Central memory CD8-positive, alpha-beta T cell (primary cell): ENCODE measurements around the gene ABLIM3.

Experiments used
- ATAC-seq: fragments of 150-1000 bp; cut with Tn5 transposase; replicated peaks from 2 replicates; pipeline ENCODE4 v1.10.0; 2022; ENCODE audit warnings: mild to moderate bottlenecking, moderate FRiP score, moderate number of reproducible peaks; ENCODE audit not compliant: poor library complexity, severe bottlenecking; ENCODE audit errors: extremely low read depth
- DNase-seq, 2 donors: peaks; one replicate each; pipeline ENCODE4 v3.0.0; 2021; ENCODE audit warnings: low spot score in 2 of 2
- H3K27ac Mint-ChIP-seq: one replicate; pipeline ENCODE4 v1.8.0; 2022; ENCODE audit warnings: low read depth, mild to moderate bottlenecking, moderate library complexity, mixed read lengths
- H3K27me3 Mint-ChIP-seq: one replicate; pipeline ENCODE4 v1.8.0; 2022; ENCODE audit warnings: mixed read lengths
- H3K36me3 Mint-ChIP-seq: one replicate; pipeline ENCODE4 v1.8.0; 2022; ENCODE audit warnings: mild to moderate bottlenecking, moderate library complexity, mixed read lengths; ENCODE audit not compliant: insufficient read depth
- H3K4me1 Mint-ChIP-seq: one replicate; pipeline ENCODE4 v1.8.0; 2022; ENCODE audit warnings: mixed read lengths
- H3K4me3 Mint-ChIP-seq: one replicate; pipeline ENCODE4 v1.8.0; 2022; ENCODE audit warnings: mild to moderate bottlenecking, moderate library complexity, mixed read lengths
- H3K9me3 Mint-ChIP-seq: one replicate; pipeline ENCODE4 v1.8.0; 2022; ENCODE audit warnings: mixed read lengths

ABLIM3 gene

GRCh38 chr5:149188383-149188782 lies 47.1 kb downstream of the ABLIM3 start:
- ATAC-seq (no peak), DNase-seq (no peak)
- Mint-ChIP-seq H3K4me1 (no peaks in the 10 kb centered on the region), H3K27me3 (peaks cover 42% of the 10 kb centered on the region), H3K36me3 (no peaks in the 10 kb centered on the region), H3K27ac (no peak overlapping the region), H3K9me3 (no peaks in the 10 kb centered on the region), H3K4me3 (no peak overlapping the region)

DNA sequence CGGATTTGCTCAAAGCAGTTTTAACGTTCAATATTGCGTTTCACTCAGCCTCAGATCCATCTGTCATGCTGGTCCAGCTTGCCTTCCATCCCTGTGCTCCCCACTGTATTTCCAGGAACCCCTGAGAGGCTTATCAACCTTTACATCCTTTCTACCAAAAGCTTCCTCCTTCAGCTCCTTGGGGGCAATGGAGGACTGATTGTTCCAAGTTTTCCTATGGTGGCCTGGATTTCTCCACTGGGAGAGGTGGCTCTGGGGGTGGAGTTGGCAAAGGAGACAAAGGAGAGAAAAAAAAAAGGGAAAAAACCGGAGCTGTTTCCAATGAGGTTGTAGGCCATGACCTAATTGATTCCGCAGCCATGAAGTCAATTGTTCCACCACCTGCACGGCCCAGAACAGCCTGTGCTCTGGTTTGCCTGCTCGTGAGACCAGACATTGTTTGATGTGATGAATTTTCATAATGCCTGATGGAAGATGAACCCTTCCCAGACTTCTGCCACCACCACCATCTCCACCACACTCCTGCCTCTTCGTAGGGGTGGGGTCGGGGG lies 54.1 kb downstream of the ABLIM3 start:
- Mint-ChIP-seq H3K4me3 (no peak overlapping the region), H3K36me3 (no peaks in the 10 kb centered on the region), H3K27me3 (no peaks in the 10 kb centered on the region), H3K27ac (no peak overlapping the region), H3K4me1 (no peaks in the 10 kb centered on the region), H3K9me3 (no peaks in the 10 kb centered on the region)
- ATAC-seq, result no peak
- no peak for DNase-seq

DNA sequence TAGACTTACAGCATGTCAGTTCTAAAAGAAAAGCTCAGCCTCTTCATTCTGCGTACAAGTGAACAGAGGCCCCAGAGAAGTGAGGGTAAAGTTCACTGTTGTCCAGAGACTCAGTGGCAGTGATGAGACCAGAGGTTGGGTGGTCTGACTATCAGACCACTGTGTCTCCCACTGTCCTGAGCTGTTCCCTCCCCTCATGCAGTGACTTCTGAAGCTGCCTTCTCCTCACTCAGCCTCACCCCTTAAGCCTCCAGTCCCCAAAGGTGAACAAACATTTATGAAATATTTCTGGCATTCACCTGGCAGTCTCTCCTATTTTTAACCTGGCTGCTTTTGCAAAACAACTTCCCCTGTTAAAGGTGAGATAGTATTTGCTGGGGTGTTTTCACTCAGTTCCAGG lies 54.7 kb downstream of the ABLIM3 start:
- no peak for ATAC-seq
- H3K27me3 Mint-ChIP-seq, result no peaks in the 10 kb centered on the region
- DNase-seq, result no peak
- no peak overlapping the region for H3K4me3 Mint-ChIP-seq
- no peaks in the 10 kb centered on the region for H3K9me3 Mint-ChIP-seq
- no peaks in the 10 kb centered on the region for H3K4me1 Mint-ChIP-seq
- H3K36me3 Mint-ChIP-seq, result no peaks in the 10 kb centered on the region
- no peak overlapping the region for H3K27ac Mint-ChIP-seq

DNA sequence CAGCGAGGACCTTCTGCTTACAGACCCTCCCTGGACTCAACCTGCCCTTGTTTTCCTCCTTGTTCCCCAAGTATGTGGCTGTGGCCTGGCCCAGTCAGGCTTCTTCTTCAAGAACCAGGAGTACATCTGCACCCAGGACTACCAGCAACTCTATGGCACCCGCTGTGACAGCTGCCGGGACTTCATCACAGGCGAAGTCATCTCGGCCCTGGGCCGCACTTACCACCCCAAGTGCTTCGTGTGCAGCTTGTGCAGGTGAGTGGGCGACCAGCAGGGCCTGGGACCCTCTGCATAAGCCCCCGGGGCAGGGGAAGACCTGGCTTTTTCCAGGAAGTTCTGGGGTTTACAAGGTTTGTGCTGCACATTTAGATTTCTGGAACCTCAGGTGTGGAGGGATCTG lies 56.9 kb downstream of the ABLIM3 start:
- no peak for ATAC-seq
- H3K9me3 Mint-ChIP-seq, result no peaks in the 10 kb centered on the region

DNA sequence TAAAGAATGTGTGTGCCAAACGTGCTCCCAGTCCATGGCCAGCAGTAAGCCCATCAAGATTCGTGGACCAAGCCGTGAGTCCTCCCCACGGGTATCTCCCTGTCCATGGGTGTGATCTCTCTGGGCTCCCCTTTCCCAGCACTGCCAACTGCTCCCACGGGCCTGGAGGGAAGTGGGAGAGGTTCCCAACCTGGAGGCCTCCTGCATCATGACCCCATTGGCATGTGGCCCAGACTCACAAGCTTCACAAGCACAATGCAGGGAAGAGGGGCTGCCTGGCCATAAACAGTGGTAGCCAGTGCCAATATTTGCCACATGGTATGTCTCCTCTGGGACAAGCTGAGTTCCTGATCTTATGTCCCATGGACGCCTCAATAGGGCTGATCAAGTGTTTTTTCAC lies 59.1 kb downstream of the ABLIM3 start:
- Mint-ChIP-seq H3K4me3 (no peak overlapping the region), H3K27me3 (no peaks in the 10 kb centered on the region), H3K4me1 (no peaks in the 10 kb centered on the region), H3K9me3 (no peaks in the 10 kb centered on the region), H3K36me3 (no peaks in the 10 kb centered on the region), H3K27ac (no peak overlapping the region)
- ATAC-seq (no peak), DNase-seq (no peak)

More for the DNA sequence above, 56.9 kb downstream of the ABLIM3 start:
- H3K27me3 Mint-ChIP-seq, result no peaks in the 10 kb centered on the region
- no peak overlapping the region for H3K4me3 Mint-ChIP-seq
- no peaks in the 10 kb centered on the region for H3K4me1 Mint-ChIP-seq
- no peaks in the 10 kb centered on the region for H3K36me3 Mint-ChIP-seq
- H3K27ac Mint-ChIP-seq, result no peak overlapping the region
- no peak for DNase-seq

DNA sequence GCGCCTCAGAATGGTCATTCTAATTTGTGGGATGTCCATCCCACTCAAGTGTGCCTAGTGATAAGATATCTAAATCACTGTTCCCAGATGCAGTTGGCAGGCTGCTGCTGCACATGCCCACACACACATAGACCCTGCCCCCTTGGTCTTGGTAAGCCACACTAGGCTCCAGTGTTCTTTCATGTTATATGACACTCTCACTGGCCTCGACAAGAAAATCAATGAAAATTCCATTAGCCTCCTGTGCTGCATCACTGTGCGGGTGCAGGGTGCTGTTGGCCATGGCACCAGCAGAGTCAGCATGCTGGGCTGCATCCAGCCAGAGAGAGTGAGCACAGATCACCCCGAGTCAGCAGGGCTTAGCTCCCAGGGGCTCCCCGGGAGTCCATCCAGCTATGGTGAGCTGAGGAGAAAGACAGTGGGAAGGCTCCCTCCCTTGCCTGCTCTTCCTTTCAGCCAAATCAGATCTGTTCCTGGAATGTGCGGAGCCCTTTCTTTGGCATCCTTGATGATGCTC lies 59.9 kb downstream of the ABLIM3 start:
- no peaks in the 10 kb centered on the region for H3K36me3 Mint-ChIP-seq
- H3K9me3 Mint-ChIP-seq, result no peaks in the 10 kb centered on the region
- no peak for DNase-seq
- no peak overlapping the region for H3K4me3 Mint-ChIP-seq
- no peak overlapping the region for H3K27ac Mint-ChIP-seq
- H3K27me3 Mint-ChIP-seq, result no peaks in the 10 kb centered on the region
- no peaks in the 10 kb centered on the region for H3K4me1 Mint-ChIP-seq
- no peak for ATAC-seq

- Mint-ChIP-seq H3K4me3 (no peak overlapping the region), H3K27ac (no peak overlapping the region), H3K27me3 (no peaks in the 10 kb centered on the region), H3K36me3 (no peaks in the 10 kb centered on the region), H3K4me1 (no peaks in the 10 kb centered on the region), H3K9me3 (no peaks in the 10 kb centered on the region)
- ATAC-seq, result no peak
- DNase-seq, result no peak
These were observed 61.7 kb downstream of the ABLIM3 start for GRCh38 chr5:149202910-149203451.

GRCh38 chr5:149203921-149204441 lies 62.7 kb downstream of the ABLIM3 start:
- Mint-ChIP-seq H3K4me1 (no peaks in the 10 kb centered on the region), H3K9me3 (no peaks in the 10 kb centered on the region), H3K27me3 (no peaks in the 10 kb centered on the region), H3K4me3 (no peak overlapping the region), H3K36me3 (no peaks in the 10 kb centered on the region), H3K27ac (no peak overlapping the region)
- DNase-seq (no peak), ATAC-seq (no peak)

DNA sequence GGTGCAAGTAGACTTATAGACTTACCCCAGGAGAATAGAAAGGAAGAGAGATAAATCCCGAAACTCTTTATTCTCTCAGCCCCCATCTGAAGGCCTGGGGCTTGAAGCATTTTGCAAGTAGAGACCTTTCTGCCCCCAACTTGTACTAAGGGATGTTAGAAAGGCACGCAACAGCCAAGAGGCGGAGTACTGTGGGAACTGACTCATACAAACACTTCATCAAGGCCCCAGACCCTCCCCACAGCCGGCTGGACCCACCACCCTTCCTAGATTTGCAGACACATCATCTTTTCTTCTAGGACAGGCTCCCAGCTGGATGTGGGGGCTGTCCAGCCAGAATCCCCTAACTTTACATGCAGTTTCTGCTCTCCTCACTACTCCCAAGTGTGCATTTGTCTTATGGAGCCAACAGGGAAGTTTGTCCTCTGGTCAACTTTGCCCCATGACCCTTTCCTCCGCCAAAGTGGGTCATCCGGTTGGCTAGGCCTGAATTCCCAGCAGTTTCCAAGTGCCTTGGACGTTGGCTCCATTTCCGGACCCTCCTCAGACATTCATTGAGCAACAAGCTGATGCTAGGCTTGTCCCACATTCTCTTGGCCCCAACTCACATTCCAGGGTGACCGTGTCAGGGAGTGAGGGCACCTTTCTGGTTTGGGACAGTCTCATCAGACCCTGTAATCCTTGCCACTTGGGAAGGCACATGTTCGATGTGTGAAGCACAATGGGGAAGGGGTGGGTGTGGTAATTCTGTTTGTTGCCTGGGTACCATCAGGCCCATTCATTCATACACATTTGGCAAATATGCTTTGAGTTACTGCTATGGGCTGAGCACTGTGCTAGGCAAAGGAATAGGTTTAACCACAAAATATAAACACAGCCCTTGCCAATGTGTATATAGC lies 64.6 kb downstream of the ABLIM3 start:
- Mint-ChIP-seq H3K4me1 (no peaks in the 10 kb centered on the region), H3K4me3 (no peak overlapping the region), H3K27ac (no peak overlapping the region), H3K9me3 (no peaks in the 10 kb centered on the region), H3K27me3 (no peaks in the 10 kb centered on the region), H3K36me3 (no peaks in the 10 kb centered on the region)
- DNase-seq (no peak), ATAC-seq (no peak)

DNA sequence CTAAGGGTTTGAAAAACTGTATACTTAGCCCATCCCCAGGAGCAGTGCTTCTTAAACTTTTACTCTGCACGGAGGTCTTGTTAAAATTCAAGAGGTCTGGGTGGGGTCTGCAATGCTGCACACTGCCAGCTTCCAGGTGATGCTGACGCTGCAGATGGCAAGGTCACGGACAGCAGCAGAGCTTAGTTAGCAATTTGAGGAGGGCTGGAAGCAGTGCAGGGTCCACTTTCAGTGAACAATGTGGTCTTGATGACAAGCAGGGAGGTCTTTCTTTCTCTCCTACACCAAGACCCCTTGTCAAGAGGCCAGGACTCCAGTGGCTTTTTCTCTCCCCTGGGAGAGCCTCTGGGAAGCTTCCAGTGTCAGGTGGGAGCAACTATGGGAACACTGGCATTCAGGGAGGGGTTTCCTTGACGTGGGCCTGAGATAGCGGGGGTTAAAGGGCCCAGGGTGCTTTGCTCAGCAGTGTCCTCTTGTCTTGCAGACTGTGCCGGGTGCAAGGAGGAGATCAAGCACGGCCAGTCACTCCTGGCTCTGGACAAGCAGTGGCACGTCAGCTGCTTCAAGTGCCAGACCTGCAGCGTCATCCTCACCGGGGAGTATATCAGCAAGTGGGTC lies 65.3 kb downstream of the ABLIM3 start:
- Mint-ChIP-seq H3K9me3 (no peaks in the 10 kb centered on the region), H3K27me3 (no peaks in the 10 kb centered on the region), H3K4me3 (no peak overlapping the region), H3K4me1 (peaks cover 5% of the 10 kb centered on the region), H3K36me3 (no peaks in the 10 kb centered on the region), H3K27ac (no peak overlapping the region)
- DNase-seq (no peak), ATAC-seq (no peak)

GRCh38 chr5:149207831-149208230 lies 66.5 kb downstream of the ABLIM3 start:
- Mint-ChIP-seq H3K36me3 (peaks cover 3% of the 10 kb centered on the region), H3K27ac (no peak overlapping the region), H3K4me1 (peaks cover 5% of the 10 kb centered on the region), H3K9me3 (no peaks in the 10 kb centered on the region), H3K27me3 (peaks cover 2% of the 10 kb centered on the region), H3K4me3 (no peak overlapping the region)
- no peak for ATAC-seq
- DNase-seq, result no peak

DNA sequence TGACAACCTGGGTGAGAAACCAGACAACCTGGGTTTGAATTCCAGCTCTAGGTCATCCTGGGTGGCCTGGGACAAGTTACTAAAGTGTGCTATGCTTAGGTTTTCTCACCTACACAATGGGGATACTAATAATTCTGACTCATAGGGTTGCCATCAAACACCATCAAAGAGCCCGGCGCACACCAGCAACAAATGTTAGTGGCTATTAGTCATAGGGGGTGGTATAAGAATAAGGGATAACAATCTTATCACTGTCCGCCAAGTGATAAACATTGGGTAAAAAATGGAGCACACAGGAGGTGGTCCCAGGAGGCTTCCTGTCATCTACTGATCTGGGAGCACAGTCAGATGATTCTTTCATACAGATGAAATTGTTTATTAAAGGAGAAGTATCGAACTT lies 68.9 kb downstream of the ABLIM3 start:
- Mint-ChIP-seq H3K36me3 (peaks cover 3% of the 10 kb centered on the region), H3K4me3 (no peak overlapping the region), H3K27me3 (peaks cover 11% of the 10 kb centered on the region), H3K9me3 (no peaks in the 10 kb centered on the region), H3K4me1 (peaks cover 5% of the 10 kb centered on the region), H3K27ac (no peak overlapping the region)
- DNase-seq (no peak), ATAC-seq (no peak)
